Central memory CD8-positive, alpha-beta T cell (primary cell): Measurements from ENCODE around the gene GK.

ENCODE experiments used
- ATAC-seq: fragments of 150-1000 bp; cut with Tn5 transposase; replicated peaks from 2 replicates; pipeline ENCODE4 v1.10.0; 2022; ENCODE audit warnings: mild to moderate bottlenecking, moderate FRiP score, moderate number of reproducible peaks; ENCODE audit not compliant: poor library complexity, severe bottlenecking; ENCODE audit errors: extremely low read depth
- DNase-seq, 2 donors: peaks; one replicate each; pipeline ENCODE4 v3.0.0; 2021; ENCODE audit warnings: low spot score in 2 of 2
- H3K27ac Mint-ChIP-seq: one replicate; pipeline ENCODE4 v1.8.0; 2022; ENCODE audit warnings: low read depth, mild to moderate bottlenecking, moderate library complexity, mixed read lengths
- H3K27me3 Mint-ChIP-seq: one replicate; pipeline ENCODE4 v1.8.0; 2022; ENCODE audit warnings: mixed read lengths
- H3K36me3 Mint-ChIP-seq: one replicate; pipeline ENCODE4 v1.8.0; 2022; ENCODE audit warnings: mild to moderate bottlenecking, moderate library complexity, mixed read lengths; ENCODE audit not compliant: insufficient read depth
- H3K4me1 Mint-ChIP-seq: one replicate; pipeline ENCODE4 v1.8.0; 2022; ENCODE audit warnings: mixed read lengths
- H3K4me3 Mint-ChIP-seq: one replicate; pipeline ENCODE4 v1.8.0; 2022; ENCODE audit warnings: mild to moderate bottlenecking, moderate library complexity, mixed read lengths
- H3K9me3 Mint-ChIP-seq: one replicate; pipeline ENCODE4 v1.8.0; 2022; ENCODE audit warnings: mixed read lengths

The GK gene

DNA sequence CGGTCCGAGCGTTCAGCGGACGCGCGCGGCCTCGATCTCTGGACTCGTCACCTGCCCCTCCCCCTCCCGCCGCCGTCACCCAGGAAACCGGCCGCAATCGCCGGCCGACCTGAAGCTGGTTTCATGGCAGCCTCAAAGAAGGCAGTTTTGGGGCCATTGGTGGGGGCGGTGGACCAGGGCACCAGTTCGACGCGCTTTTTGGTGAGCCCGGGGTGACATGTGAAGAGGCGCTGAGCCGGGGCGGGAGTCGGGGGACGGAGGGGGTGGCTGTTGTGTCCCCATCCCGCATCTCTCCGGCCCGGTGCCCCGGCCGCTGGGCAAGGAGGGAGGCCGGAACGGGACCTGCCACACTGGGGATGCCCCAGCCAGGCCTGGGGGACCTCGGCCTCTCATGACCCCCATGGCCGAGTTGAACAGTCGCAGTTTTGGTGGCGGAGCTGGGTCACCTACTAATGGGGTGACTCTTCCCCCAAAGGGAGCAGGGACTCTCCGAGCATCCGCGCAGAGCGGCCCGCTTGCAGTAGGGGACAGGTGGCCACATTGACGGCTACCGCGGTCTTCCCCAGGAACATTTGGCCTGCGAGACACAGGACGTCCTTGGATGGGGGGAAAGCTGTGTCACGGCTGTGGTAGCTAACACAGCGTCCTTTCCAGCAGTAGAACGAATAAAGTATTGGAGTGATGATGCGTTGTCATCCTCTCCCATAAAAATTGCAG is at the start of gene GK:
Gene GK, plus strand, starts transcription at position 9 of the 717 bp plus-strand sequence. Its CDS starts 115 bp downstream, at position 124.
- Mint-ChIP-seq H3K27ac (peak within 1 kb of the TSS; percentile 89), H3K36me3 (peaks cover 5% of the 10 kb centered on the region), H3K4me1 (peaks cover 15% of the 10 kb centered on the region), H3K27me3 (no peaks in the 10 kb centered on the region), H3K9me3 (no peaks in the 10 kb centered on the region), H3K4me3 (peak within 1 kb of the TSS; percentile 84)
- DNase-seq (peak in 1 of 2 donors; percentile 12), ATAC-seq (peak; percentile 12)

GRCh38 chrX:30607155-30607554 is 46.1 kb upstream of the GK start:
- H3K9me3 Mint-ChIP-seq: no peaks in the 10 kb centered on the region
- H3K4me1 Mint-ChIP-seq: no peaks in the 10 kb centered on the region
- ATAC-seq: no peak
- H3K27me3 Mint-ChIP-seq: no peaks in the 10 kb centered on the region
- no peak overlapping the region for H3K27ac Mint-ChIP-seq
- no peak overlapping the region for H3K4me3 Mint-ChIP-seq
- no peak for DNase-seq
- H3K36me3 Mint-ChIP-seq: no peaks in the 10 kb centered on the region

DNA sequence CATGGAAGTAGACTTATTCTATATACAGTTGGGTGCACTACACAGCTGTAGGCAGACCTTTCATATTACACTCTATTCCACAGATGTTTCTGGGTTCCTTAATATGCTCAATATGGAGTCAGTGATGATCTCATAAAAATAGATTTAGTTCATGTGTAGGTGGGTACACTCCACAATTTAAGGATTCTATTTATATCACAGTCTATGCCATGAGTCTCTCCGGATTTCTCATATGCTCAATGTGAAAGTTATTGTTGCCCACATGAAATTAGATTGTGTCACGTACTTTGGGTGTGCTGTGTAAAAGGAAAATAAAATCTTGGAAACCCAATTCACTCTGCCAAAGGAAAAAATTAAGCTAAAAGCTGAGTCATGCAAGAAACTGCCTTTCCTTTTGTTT is 43.2 kb upstream of the GK start:
- no peaks in the 10 kb centered on the region for H3K27me3 Mint-ChIP-seq
- H3K9me3 Mint-ChIP-seq: no peaks in the 10 kb centered on the region
- DNase-seq (no peak), ATAC-seq (no peak)
- no peaks in the 10 kb centered on the region for H3K4me1 Mint-ChIP-seq
- H3K4me3 Mint-ChIP-seq: no peak overlapping the region
- H3K36me3 Mint-ChIP-seq: no peaks in the 10 kb centered on the region
- H3K27ac Mint-ChIP-seq: no peak overlapping the region

GRCh38 chrX:30612250-30612655 is 41.0 kb upstream of the GK start:
- ATAC-seq (no peak), DNase-seq (no peak)
- H3K4me3 Mint-ChIP-seq: no peak overlapping the region
- no peak overlapping the region for H3K27ac Mint-ChIP-seq
- H3K36me3 Mint-ChIP-seq: no peaks in the 10 kb centered on the region
- no peaks in the 10 kb centered on the region for H3K9me3 Mint-ChIP-seq
- H3K27me3 Mint-ChIP-seq: no peaks in the 10 kb centered on the region
- H3K4me1 Mint-ChIP-seq: no peaks in the 10 kb centered on the region

GRCh38 chrX:30613721-30614120 is 39.5 kb upstream of the GK start:
- H3K4me1 Mint-ChIP-seq: no peaks in the 10 kb centered on the region
- H3K4me3 Mint-ChIP-seq: no peak overlapping the region
- H3K36me3 Mint-ChIP-seq: no peaks in the 10 kb centered on the region
- H3K9me3 Mint-ChIP-seq: no peaks in the 10 kb centered on the region
- DNase-seq (no peak), ATAC-seq (no peak)
- H3K27ac Mint-ChIP-seq: no peak overlapping the region
- H3K27me3 Mint-ChIP-seq: no peaks in the 10 kb centered on the region

GRCh38 chrX:30615229-30615628 is 38.0 kb upstream of the GK start:
- Mint-ChIP-seq H3K4me1 (no peaks in the 10 kb centered on the region), H3K4me3 (no peak overlapping the region), H3K36me3 (no peaks in the 10 kb centered on the region), H3K27me3 (no peaks in the 10 kb centered on the region), H3K27ac (no peak overlapping the region), H3K9me3 (no peaks in the 10 kb centered on the region)
- DNase-seq (no peak), ATAC-seq (no peak)

DNA sequence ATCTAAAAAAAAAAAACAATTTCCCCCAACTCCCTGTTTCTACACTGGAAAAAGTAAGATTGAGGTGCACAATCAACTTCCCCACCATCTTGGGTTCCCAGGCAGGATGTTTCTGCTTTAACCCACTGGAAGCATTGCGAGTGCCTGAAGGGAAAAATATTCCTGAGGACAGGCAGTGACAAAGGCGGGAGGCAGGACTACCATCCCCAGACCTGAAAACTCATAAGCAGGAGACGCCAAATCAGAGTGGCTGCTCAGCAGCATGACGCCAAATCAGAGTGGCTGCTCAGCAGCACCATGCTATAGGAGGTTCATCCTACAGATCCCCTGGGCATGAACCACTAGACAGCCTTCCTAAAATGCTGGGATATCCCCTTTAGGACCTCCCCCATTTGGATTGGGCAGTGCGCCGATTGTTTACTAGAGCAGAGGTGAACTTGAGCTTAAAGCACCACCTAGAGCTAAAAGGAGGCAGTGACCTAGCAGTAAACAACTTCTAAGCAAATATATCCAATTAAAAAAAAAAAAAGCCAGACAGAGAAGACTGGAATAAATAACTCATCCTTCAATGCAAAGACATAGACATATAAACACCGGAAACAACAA is 35.0 kb upstream of the GK start:
- H3K36me3 Mint-ChIP-seq: no peaks in the 10 kb centered on the region
- no peaks in the 10 kb centered on the region for H3K9me3 Mint-ChIP-seq
- no peaks in the 10 kb centered on the region for H3K4me1 Mint-ChIP-seq
- H3K4me3 Mint-ChIP-seq: no peak overlapping the region
- H3K27ac Mint-ChIP-seq: no peak overlapping the region
- DNase-seq: no peak
- H3K27me3 Mint-ChIP-seq: no peaks in the 10 kb centered on the region
- no peak for ATAC-seq

GRCh38 chrX:30620125-30620524 is 33.1 kb upstream of the GK start:
- DNase-seq (no peak), ATAC-seq (no peak)
- Mint-ChIP-seq H3K4me3 (no peak overlapping the region), H3K27me3 (no peaks in the 10 kb centered on the region), H3K36me3 (no peaks in the 10 kb centered on the region), H3K4me1 (no peaks in the 10 kb centered on the region), H3K9me3 (no peaks in the 10 kb centered on the region), H3K27ac (no peak overlapping the region)

- no peaks in the 10 kb centered on the region for H3K4me1 Mint-ChIP-seq
- H3K27ac Mint-ChIP-seq: no peak overlapping the region
- DNase-seq (no peak), ATAC-seq (no peak)
- H3K9me3 Mint-ChIP-seq: no peaks in the 10 kb centered on the region
- H3K36me3 Mint-ChIP-seq: no peaks in the 10 kb centered on the region
- no peak overlapping the region for H3K4me3 Mint-ChIP-seq
- H3K27me3 Mint-ChIP-seq: no peaks in the 10 kb centered on the region
Measured at GRCh38 chrX:30620980-30621618, 32.1 kb upstream of the GK start.

- Mint-ChIP-seq H3K9me3 (no peaks in the 10 kb centered on the region), H3K4me1 (no peaks in the 10 kb centered on the region), H3K4me3 (no peak overlapping the region), H3K27me3 (no peaks in the 10 kb centered on the region), H3K36me3 (no peaks in the 10 kb centered on the region), H3K27ac (no peak overlapping the region)
- ATAC-seq (no peak), DNase-seq (no peak)
Measured at GRCh38 chrX:30622361-30622760, 30.9 kb upstream of the GK start.

GRCh38 chrX:30626402-30626801 is 26.8 kb upstream of the GK start:
- no peak overlapping the region for H3K27ac Mint-ChIP-seq
- H3K36me3 Mint-ChIP-seq: no peaks in the 10 kb centered on the region
- no peaks in the 10 kb centered on the region for H3K9me3 Mint-ChIP-seq
- DNase-seq (no peak), ATAC-seq (no peak)
- H3K27me3 Mint-ChIP-seq: no peaks in the 10 kb centered on the region
- no peaks in the 10 kb centered on the region for H3K4me1 Mint-ChIP-seq
- H3K4me3 Mint-ChIP-seq: no peak overlapping the region

DNA sequence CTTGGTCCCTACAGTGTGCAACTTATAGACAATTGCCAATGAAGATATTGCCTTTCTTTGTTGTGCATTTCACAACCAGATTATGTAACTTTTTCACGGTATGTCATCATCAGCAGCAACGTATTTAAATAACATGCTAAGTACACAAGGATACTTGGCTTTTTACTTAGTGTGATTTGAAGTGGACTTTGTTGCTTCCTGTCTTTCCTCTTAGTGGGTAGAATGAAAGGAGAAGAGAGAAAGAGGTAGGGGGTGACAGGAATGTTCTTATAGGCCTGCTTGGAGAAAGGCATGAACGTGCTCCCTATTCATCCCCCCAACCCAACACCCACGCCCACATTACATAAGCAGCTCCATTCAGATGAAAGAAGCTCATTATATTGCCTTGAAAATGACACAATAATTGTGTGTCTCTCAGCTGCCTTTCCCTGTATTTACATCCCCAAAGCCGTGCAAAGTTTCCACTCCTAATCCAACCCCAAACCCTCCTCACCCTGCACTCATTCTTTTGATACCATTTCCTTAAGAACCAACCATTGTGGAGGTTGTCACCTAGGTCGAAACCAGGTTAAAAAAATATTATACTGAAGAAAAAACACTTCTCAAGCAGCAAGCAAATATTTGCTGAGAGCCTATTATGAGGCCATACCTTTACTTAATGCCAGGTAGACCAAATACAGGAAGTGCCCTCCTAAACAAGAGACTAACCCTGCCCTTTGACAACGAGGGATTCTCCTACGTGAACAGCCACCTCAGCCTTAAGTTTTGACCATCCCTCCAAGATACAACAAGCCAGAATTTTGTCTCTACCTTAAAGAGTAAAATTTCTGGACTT is 25.2 kb upstream of the GK start:
- H3K27ac Mint-ChIP-seq: no peak overlapping the region
- no peaks in the 10 kb centered on the region for H3K36me3 Mint-ChIP-seq
- DNase-seq (no peak), ATAC-seq (no peak)
- H3K27me3 Mint-ChIP-seq: no peaks in the 10 kb centered on the region
- H3K4me1 Mint-ChIP-seq: no peaks in the 10 kb centered on the region
- no peaks in the 10 kb centered on the region for H3K9me3 Mint-ChIP-seq
- H3K4me3 Mint-ChIP-seq: no peak overlapping the region
